DLD1 (cell line): Measurements from ENCODE around the gene TBX10.

ENCODE experiments used
- in situ Hi-C: cut with HindIII; loops from 2 replicates; pipeline ENCODE4 v1.10.0; 2017; ENCODE audit warnings: low sequenced_read_pairs

Gene TBX10

GRCh38 chr11:67581469-67581868 lies 58.1 kb downstream of the TBX10 start:
- in situ Hi-C loops: no loop called here
